Adipocyte (in vitro differentiated cells): ENCODE measurements around the gene EVA1C.
"Not testable (repeated sequence)": the region's sequence is repeated elsewhere in the genome, so short reads cannot be mapped to it uniquely, and the experiment has no call there.

Experiments used
- DNase-seq: peaks from one replicate; pipeline ENCODE4 v3.0.0-alpha.2; 2015; ENCODE audit warnings: low read depth
- H3K27me3 ChIP-seq: replicated peaks from 2 replicates; pipeline ENCODE4 v1.7.0; 2013; ENCODE audit warnings: mild to moderate bottlenecking, low read length, moderate library complexity; ENCODE audit not compliant: control insufficient read depth, insufficient read depth
- H3K36me3 ChIP-seq: 2 replicates; pipeline ENCODE4 v1.7.0; 2013; ENCODE audit warnings: low read length, mild to moderate bottlenecking, moderate library complexity; ENCODE audit not compliant: control insufficient read depth, insufficient read depth, severe bottlenecking
- H3K4me1 ChIP-seq: 2 replicates; pipeline ENCODE4 v1.7.0; 2013; ENCODE audit warnings: mild to moderate bottlenecking, low read length, moderate library complexity; ENCODE audit not compliant: control insufficient read depth, insufficient read depth
- H3K4me3 ChIP-seq: 2 replicates; pipeline ENCODE4 v1.7.0; 2013; ENCODE audit warnings: mild to moderate bottlenecking, low read length, moderate library complexity
- H3K9ac ChIP-seq: 2 replicates; pipeline ENCODE4 v1.7.0; 2013; ENCODE audit warnings: mild to moderate bottlenecking, low read length, moderate library complexity
- H3K9me3 ChIP-seq: 2 replicates; pipeline ENCODE4 v1.7.0; 2013; ENCODE audit warnings: mild to moderate bottlenecking, low read length, moderate library complexity; ENCODE audit not compliant: control insufficient read depth

The EVA1C gene

GRCh38 chr21:32523988-32524719, 111.6 kb downstream of the EVA1C start:
- H3K36me3 ChIP-seq: no peaks in the 10 kb centered on the region
- no peak overlapping the region for H3K9ac ChIP-seq
- peaks cover 25% of the 10 kb centered on the region for H3K4me1 ChIP-seq
- no peaks in the 10 kb centered on the region for H3K9me3 ChIP-seq
- no peaks in the 10 kb centered on the region for H3K27me3 ChIP-seq
- no peak overlapping the region for H3K4me3 ChIP-seq
- peak; percentile 62 for DNase-seq

DNA sequence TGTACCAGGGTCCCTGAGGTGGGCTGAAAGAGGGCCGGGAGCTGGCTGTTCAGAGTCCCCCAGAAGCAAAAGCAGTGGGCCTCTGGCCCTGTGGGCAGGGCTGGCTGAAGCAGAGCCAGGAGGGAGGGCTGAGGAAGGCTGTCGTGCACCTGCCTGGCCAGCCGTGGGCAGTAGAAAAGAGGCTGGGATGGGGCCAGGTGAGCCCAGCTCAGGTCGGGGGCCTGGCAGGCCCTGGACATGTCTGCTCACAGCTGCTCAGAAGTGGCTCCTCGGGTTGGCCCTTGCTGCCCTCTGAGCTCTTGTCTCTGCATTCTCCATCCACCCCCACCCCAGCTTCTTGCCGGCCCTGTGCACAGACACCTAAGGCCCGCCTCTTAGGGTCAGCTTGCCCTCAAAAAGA, 112.8 kb downstream of the EVA1C start:
- Histone ChIP-seq H3K9ac (no peak overlapping the region), H3K36me3 (no peaks in the 10 kb centered on the region), H3K27me3 (no peaks in the 10 kb centered on the region), H3K4me3 (no peak overlapping the region), H3K4me1 (peaks cover 31% of the 10 kb centered on the region), H3K9me3 (no peaks in the 10 kb centered on the region)
- no peak for DNase-seq

- Histone ChIP-seq H3K4me1 (peaks cover 6% of the 10 kb centered on the region), H3K4me3 (no peak overlapping the region), H3K27me3 (no peaks in the 10 kb centered on the region), H3K9me3 (no peaks in the 10 kb centered on the region), H3K9ac (no peak overlapping the region), H3K36me3 (no peaks in the 10 kb centered on the region)
- no peak for DNase-seq
Measured at GRCh38 chr21:32529679-32530078, 117.2 kb downstream of the EVA1C start.

GRCh38 chr21:32530809-32531208, 118.3 kb downstream of the EVA1C start:
- H3K4me3 ChIP-seq, H3K36me3 ChIP-seq, H3K27me3 ChIP-seq, H3K4me1 ChIP-seq, H3K9me3 ChIP-seq, DNase-seq, H3K9ac ChIP-seq: not testable (repeated sequence)

- not testable (repeated sequence) for H3K9me3 ChIP-seq, DNase-seq, H3K36me3 ChIP-seq, H3K4me1 ChIP-seq, H3K4me3 ChIP-seq, H3K27me3 ChIP-seq, H3K9ac ChIP-seq
Measured at GRCh38 chr21:32531561-32531960, 119.1 kb downstream of the EVA1C start.

GRCh38 chr21:32532636-32533035, 120.1 kb downstream of the EVA1C start:
- no peak for DNase-seq
- no peaks in the 10 kb centered on the region for H3K36me3 ChIP-seq
- H3K9me3 ChIP-seq: no peaks in the 10 kb centered on the region
- no peak overlapping the region for H3K4me3 ChIP-seq
- no peaks in the 10 kb centered on the region for H3K27me3 ChIP-seq
- H3K4me1 ChIP-seq: peaks cover 6% of the 10 kb centered on the region
- H3K9ac ChIP-seq: no peak overlapping the region

DNA sequence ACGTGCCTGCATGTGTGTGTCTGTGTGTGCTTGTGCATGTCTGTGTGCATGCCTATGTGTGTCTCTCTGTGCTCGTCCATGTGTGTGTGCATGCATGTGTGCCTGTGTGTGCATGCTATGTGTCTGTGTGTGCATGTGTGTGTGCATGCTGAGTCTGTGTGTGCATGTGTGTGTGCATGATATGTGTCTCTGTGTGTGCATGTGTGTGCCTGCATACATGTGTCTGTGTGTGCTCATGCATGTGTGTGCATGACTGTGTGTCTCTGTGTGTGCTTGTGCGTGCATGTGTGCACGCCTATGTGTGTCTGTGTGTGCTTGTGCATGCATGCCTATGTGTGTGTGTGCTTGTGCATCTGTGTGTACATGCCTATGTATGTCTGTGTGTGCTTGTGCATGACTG, 120.5 kb downstream of the EVA1C start:
- no peaks in the 10 kb centered on the region for H3K36me3 ChIP-seq
- H3K9ac ChIP-seq: no peak overlapping the region
- no peak for DNase-seq
- no peaks in the 10 kb centered on the region for H3K27me3 ChIP-seq
- no peaks in the 10 kb centered on the region for H3K9me3 ChIP-seq
- H3K4me3 ChIP-seq: no peak overlapping the region
- H3K4me1 ChIP-seq: peaks cover 6% of the 10 kb centered on the region

GRCh38 chr21:32533611-32534010, 121.1 kb downstream of the EVA1C start:
- DNase-seq: no peak
- H3K27me3 ChIP-seq: no peaks in the 10 kb centered on the region
- no peaks in the 10 kb centered on the region for H3K9me3 ChIP-seq
- no peak overlapping the region for H3K9ac ChIP-seq
- peaks cover 6% of the 10 kb centered on the region for H3K4me1 ChIP-seq
- no peaks in the 10 kb centered on the region for H3K36me3 ChIP-seq
- H3K4me3 ChIP-seq: no peak overlapping the region

DNA sequence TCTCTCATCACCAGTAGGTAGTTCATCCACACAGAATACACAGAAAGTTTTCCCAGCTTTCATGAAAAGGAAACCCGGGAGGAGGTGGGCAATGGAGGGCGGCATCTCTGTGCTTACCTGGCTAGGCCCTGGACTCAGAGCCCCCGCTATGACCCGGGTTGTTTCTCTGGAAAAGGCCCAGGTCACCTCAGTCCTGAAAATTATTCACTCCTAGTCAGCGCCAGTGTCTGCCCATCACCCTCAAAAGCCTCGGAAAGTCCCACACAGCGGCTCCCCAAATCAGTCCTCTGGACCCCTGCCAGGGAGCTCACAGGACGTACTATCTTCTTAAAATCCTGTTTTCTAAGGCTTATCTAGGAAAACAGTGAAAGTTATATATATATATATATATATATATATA, 121.6 kb downstream of the EVA1C start:
- H3K9me3 ChIP-seq: no peaks in the 10 kb centered on the region
- no peaks in the 10 kb centered on the region for H3K27me3 ChIP-seq
- no peak overlapping the region for H3K9ac ChIP-seq
- no peaks in the 10 kb centered on the region for H3K36me3 ChIP-seq
- no peak for DNase-seq
- H3K4me1 ChIP-seq: peaks cover 6% of the 10 kb centered on the region
- H3K4me3 ChIP-seq: no peak overlapping the region

DNA sequence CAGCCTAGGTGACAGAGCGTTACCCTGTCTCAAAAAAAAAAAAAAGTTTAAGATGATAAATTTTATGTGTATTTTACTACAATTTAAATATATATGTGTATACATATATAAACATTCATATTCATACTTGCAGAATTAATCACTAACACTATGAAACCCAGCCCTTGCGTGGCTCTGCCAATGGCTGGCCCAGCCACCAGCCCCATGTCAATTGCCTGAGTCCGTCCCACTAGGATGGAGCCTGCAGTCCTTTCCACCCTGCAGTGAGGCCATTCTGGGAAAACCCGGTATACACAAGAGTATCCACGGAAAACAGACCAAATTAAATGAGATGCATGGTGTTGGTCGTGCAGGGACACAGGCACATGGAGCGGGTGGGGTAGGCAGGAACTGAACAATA, 123.1 kb downstream of the EVA1C start:
- DNase-seq: no peak
- H3K36me3 ChIP-seq: no peaks in the 10 kb centered on the region
- no peaks in the 10 kb centered on the region for H3K4me1 ChIP-seq
- no peaks in the 10 kb centered on the region for H3K9me3 ChIP-seq
- no peaks in the 10 kb centered on the region for H3K27me3 ChIP-seq
- H3K9ac ChIP-seq: no peak overlapping the region
- H3K4me3 ChIP-seq: no peak overlapping the region

- Histone ChIP-seq H3K4me3 (no peak overlapping the region), H3K4me1 (no peaks in the 10 kb centered on the region), H3K27me3 (no peaks in the 10 kb centered on the region), H3K9me3 (no peaks in the 10 kb centered on the region), H3K9ac (no peak overlapping the region), H3K36me3 (no peaks in the 10 kb centered on the region)
- no peak for DNase-seq
Measured at GRCh38 chr21:32537569-32537881, 125.0 kb downstream of the EVA1C start.

DNA sequence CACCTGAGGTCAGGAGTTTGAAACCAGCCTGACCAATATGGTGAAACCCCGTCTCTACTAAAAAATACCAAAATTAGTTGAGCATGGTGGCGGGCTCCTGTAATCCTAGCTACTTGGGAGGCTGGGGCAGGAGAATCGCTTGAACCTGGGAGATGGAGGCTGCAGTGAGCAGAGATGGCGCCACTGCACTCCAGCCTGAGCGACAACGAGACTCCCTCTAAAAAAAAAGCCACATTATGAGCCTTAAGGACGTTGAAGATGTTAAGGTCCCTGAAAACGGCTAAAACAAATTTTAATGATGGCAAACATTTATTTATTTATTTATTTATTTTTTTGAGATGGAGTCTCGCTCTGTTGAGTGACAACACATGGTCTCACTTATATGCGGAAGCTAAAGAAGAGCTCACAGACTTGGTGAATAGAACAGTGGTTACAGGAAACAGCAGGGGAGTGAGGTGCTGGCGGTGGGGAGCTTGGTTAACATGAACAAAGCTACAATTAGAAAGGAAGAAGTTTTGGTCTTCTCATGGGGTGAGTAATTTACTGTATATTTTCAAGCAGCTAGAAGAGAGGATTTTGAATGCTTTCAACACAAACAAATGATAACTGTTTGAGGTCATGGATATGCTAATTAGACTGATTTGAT, 125.8 kb downstream of the EVA1C start:
- DNase-seq: no peak
- Histone ChIP-seq H3K4me1 (no peaks in the 10 kb centered on the region), H3K9ac (no peak overlapping the region), H3K36me3 (no peaks in the 10 kb centered on the region), H3K9me3 (no peaks in the 10 kb centered on the region), H3K27me3 (no peaks in the 10 kb centered on the region), H3K4me3 (no peak overlapping the region)
